Epithelial cell of proximal tubule (primary cell): ENCODE results near the gene ROPN1L. TPM values are rescaled to one million over a fixed set of nuclear protein-coding genes. Genes with fewer than 3 reads are reported as not detected.

Experiments
- DNase-seq: peaks from one replicate; pipeline ENCODE4 v3.0.0-alpha.2; 2011; ENCODE audit warnings: low read depth
- H3K4me3 ChIP-seq: 2 replicates; pipeline ENCODE4 v1.5.1; 2011; ENCODE audit warnings: low read depth, mild to moderate bottlenecking, low read length
- total RNA-seq: library from RNA; depleted of rRNA; stranded (reverse); fragments of >200 nt; gene quantifications from 2 replicates; pipeline ENCODE4 v1.2.3, GENCODE V29; 2015
- TF ChIP-seq, protein P1 (sequence below): conservative IDR thresholded peaks from 2 replicates; pipeline ENCODE4 v1.5.1; 2012; ENCODE audit warnings: low read depth, mild to moderate bottlenecking, low read length

The ROPN1L gene
- total RNA-seq, 1 donor from 2014 or later, result not detected

DNA sequence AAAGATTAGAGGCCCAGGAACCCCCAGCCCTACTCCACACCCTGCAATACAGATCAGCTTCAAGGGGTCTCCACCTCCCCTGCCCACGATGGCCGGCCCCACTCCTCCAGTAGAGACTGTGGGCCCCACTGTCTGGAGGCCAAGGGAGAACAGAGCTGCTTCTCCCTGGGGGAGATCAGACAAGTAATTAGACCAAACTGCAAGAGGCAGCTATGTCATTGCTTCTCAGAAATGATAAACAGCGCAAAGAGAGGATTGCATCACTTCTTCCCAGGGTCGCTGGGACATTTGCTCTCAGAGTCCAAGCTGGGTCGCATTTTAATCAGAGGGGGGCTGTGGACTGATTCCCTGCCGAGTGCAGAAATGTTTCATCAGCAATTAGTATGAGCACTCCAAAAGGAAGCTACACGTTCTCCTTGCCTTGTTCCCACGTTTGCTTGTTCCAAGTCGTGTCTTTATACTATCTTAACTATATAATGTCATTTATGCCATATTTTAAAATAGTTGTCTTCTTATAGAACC lies 59.9 kb downstream of the ROPN1L start:
- H3K4me3 ChIP-seq, result no peak overlapping the region
- TF ChIP-seq, protein P1, sequence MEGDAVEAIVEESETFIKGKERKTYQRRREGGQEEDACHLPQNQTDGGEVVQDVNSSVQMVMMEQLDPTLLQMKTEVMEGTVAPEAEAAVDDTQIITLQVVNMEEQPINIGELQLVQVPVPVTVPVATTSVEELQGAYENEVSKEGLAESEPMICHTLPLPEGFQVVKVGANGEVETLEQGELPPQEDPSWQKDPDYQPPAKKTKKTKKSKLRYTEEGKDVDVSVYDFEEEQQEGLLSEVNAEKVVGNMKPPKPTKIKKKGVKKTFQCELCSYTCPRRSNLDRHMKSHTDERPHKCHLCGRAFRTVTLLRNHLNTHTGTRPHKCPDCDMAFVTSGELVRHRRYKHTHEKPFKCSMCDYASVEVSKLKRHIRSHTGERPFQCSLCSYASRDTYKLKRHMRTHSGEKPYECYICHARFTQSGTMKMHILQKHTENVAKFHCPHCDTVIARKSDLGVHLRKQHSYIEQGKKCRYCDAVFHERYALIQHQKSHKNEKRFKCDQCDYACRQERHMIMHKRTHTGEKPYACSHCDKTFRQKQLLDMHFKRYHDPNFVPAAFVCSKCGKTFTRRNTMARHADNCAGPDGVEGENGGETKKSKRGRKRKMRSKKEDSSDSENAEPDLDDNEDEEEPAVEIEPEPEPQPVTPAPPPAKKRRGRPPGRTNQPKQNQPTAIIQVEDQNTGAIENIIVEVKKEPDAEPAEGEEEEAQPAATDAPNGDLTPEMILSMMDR, result no peak
- DNase-seq, result no peak

DNA sequence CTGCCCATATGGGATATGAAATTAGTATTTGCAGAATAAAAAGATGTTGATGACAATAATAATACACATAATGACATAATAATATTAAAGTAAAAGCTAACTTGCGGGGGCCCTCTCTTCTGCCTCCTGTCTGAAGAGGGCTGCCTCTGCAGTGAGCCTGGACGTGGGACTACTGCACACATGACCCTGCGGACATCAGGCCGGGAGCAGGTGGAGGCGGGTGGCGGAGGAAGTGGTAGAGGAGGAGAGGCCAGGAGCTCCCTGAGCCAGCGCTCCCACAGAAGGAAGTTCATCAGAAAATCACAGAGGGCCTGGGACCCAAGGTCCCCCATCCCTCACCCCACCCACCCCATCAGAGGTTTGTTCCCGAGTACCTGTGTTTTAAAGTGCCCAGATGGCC lies 60.5 kb downstream of the ROPN1L start:
- TF ChIP-seq, protein P1, result no peak
- no peak for DNase-seq
- H3K4me3 ChIP-seq, result no peak overlapping the region

DNA sequence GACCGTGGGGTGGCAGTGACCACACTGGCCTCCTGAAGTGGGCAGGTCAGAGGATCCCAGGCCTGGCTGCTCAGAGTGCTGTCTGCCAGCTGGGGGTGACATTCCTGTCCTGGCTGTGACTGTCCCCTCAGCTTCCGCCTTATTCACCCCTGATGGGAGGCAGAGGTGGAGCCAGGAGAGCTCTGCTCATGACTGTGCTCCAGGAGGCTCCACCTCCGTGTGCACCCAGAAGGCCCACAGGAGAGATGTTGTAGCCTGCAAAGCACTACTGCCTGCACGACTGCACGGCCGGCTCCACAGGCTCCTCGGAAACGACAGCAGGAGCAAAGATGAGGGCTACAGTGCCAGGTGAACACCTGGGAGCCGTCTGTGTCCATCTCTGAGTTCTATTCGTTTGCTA lies 60.9 kb downstream of the ROPN1L start:
- H3K4me3 ChIP-seq, result no peak overlapping the region
- TF ChIP-seq, protein P1, result no peak
- DNase-seq, result no peak

DNA sequence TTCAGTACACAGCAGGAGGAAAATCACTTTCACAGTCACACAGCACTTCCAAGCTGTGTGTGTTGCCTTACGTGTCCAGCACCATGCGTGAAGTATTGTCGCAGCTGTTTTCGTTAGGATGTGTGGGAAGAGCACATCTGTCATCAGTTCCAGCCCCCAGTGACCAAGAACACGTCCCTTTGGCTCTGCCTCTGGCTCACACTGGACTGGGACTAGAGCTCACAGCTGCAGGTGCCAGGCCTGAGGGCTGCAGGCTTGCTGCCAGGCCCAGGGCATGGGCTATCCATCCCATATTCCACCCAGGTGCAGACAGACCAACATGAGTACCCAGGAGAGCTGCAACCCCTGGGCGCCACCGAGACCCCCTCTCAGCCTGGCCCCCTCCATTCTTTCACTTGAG lies 61.6 kb downstream of the ROPN1L start:
- TF ChIP-seq, protein P1, result no peak
- H3K4me3 ChIP-seq, result no peak overlapping the region
- DNase-seq, result no peak

DNA sequence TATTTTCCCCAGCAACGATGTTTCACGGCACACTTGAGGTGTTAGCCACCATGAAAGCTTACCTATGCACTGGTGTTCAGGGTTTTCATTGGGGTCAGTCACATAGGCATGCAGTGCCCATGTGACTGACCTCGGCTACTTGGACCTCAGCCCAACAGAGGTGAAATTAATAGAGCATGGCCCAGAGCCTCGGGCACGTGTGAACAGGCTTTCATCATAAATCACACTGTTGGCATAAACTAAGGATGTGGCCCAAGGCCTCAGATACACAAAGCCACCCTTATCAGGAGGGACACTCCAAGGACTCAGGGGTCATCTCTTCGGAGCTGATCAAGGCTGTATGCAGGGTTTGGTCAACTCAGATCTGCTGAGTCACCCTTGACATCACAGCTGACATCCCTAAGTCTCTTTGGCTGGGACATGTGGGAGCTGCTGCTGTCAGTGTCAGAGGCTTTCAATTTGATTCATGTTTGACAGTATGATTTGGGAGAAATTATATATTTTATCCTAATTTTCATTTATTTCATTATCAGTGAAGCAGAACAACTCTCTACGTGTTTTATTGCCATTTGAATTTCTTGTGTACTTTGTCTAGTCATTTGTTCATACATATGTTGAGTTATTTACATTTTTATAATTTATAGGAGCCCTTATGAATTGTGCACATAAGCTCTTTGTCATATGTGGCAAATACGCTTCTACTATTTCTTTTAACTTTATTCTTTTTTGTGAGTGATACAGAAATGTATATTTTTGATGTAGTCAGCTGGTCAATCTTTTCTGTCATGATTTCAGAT lies 62.5 kb downstream of the ROPN1L start:
- H3K4me3 ChIP-seq, result no peak overlapping the region
- DNase-seq, result no peak
- TF ChIP-seq, protein P1, result no peak

DNA sequence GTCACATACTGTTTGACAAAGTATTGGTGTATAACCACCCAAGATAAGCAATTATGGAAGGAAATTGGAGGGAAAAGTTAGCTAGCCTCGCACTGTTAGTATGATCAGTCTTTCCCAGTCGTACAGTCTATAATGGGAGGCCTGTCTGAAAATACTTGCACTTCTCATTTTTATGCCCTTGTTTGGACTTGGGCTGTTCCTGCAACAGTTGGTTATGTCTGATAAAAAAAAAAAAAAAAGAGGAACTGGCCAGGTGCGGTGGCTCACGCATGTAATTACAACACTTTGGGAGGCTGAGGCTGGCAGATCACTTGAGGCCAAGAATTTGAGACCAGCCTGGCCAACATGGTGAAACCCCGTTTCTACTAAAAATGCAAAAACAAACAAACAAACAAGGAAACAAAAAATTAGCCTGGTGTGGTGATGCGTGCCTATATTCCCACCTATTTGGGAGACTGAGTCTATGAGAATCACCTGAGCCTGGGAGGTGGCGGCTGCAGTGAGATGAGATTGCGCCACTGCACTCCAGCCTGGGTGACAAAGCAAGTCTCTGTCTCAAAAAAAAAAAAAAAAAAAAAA lies 63.9 kb downstream of the ROPN1L start:
- TF ChIP-seq, protein P1, result no peak
- no peak for DNase-seq
- H3K4me3 ChIP-seq, result no peak overlapping the region
